Cardiac septum (tissue), 1 donor: Measurements from ENCODE around the gene KCNN1. TPM values are rescaled to one million over a fixed set of nuclear protein-coding genes. Genes with fewer than 3 reads are reported as not detected.
A peak's percentile ranks its signal among the peaks of the same experiment; 100 is the strongest.
"Not testable (repeated sequence)": the region's sequence is repeated elsewhere in the genome, so short reads cannot be mapped to it uniquely, and the experiment has no call there.

Experiments used
- DNase-seq: peaks from one replicate; pipeline ENCODE4 v3.0.0-alpha.2; 2020; ENCODE audit warnings: low spot score
- intact Hi-C: fragments of 100-400 bp; cut with DNase I; formaldehyde crosslinking; loops from one replicate; pipeline ENCODE4 v1.14.0; 2022
- total RNA-seq: library from RNA; stranded (reverse); fragmentation: NEBNext Ultra II Directional; extraction: Animal tissue kit (Norgen Biotek cat#: 25700); gene quantifications from one replicate; pipeline ENCODE4 v1.2.1, GENCODE V29; 2021
- donor health status: DM: no; HTN: no; CAD: no.

The KCNN1 gene
- total RNA-seq, 1 donor from 2014 or later, result 0.19 TPM

DNA sequence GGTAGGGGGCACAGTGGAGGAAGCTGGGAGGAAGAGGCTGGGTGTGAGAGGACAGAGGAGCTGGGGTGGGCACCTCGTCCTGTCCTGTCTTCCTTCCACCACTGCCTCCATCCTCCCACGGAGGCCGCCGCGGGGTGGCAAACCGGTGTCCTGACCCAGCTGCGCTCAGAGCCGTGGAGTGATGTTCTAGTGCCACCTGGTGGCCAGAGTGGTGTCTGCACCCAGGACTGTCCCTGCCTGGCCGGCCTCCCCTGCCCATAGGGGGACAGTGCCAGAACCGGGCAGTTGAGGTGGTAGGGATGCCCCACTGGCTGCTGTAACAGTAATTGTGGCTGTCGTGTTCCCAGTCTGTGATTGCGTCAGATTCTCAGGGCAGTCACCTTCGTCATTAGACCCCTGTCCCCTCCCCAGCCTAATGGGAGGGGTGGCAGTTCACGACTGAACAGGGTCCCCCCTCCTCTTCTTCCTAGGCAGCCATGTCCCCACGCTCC, 30.0 kb downstream of the KCNN1 start:
- intact Hi-C loops, result loop anchor here (1.0 to 2.0 kb wide), 3 partner anchors 50 to 138 kb away; partner anchors contain the start of gene RPL18A
- peak; percentile 94 for DNase-seq

DNA sequence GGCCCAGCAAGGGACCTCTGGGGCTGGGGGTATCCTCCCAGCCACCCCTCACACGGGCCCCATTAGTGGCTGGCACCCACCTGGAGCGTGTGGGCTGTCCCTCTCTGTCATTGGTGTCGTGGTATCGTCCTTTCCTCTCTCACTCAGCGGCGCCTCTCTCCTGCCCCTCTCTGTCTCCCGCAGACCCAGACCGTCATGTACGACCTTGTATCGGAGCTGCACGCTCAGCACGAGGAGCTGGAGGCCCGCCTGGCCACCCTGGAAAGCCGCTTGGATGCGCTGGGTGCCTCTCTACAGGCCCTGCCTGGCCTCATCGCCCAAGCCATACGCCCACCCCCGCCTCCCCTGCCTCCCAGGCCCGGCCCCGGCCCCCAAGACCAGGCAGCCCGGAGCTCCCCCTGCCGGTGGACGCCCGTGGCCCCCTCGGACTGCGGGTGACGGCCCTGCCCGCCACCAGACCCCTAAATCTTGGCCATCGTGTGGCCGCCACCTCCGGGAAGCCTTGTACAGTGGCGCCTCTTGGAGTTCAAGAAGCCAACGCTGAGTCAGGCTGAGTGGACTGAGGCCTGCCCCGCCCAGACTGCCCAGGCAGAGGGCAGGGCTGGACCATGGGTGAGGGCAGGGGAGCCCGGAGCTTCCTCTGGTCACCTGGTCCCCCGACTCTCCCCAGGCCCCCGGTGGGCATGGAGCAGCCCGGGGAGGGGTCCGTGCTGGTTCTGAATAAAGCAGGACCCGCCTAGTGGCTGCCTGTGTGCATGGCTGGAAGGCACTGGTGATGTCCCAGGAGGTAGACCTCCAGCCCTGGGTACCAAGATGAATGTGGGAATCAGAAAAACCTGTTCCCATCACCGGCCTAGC, 31.3 kb downstream of the KCNN1 start:
- no peak for DNase-seq
- intact Hi-C loops, result loop anchor here (2.0 kb wide), 2 partner anchors 51 to 139 kb away; partner anchors contain the start of gene RPL18A

DNA sequence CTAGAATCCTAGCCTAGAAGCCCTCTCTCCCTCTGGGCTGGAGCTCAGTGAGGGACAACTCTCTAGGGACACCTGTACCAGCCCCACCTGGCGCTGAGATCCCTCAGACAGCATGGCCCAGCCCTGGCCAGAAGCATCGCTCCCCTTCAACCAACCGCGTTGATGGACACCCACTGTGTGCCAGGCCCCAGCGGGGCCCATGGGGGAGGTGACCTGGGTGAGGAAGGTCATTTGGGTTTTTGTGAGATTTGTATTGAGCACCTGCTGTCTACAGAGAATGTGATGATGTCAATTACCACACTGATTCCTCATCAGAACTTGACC, 31.9 kb downstream of the KCNN1 start:
- intact Hi-C loops, result no loop called here
- DNase-seq, result no peak

DNA sequence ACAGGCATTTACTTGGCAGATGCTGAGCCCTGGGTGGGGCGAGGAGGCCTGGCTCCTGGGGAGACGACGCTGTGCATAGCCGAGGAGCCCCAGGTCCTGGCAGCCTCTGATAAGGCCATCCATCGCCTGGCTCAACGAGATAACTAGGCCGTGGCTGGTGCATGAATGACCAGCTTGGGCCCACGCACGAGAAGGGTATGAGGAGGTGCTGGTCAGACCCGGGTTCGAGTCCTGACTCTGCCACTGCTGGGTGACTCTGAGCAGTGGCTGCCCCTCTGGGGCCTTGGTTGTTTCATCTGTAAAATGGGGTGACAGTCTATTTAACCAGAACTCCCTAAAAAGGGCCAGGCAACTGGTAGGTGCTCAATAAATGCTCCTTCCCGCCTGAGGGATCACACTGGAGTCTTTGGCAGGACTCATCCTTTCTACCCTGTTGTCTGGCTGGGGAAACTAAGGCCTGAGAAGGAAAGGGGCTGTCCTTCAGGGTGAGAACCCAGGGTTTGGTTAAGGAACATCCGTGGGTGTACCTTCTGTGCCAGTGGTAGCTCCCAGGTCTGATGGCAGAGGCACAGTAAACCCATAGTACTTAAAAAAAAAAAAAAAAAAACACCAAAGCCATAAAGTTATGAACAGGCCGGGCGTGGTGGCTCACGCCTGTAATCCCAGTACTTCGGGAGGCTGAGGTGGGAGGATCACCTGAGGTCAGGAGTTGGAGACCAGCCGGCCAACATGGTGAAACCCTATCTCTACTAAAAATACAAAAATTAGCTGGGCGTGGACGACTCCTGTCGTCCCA, 33.0 kb downstream of the KCNN1 start:
- intact Hi-C loops, result no loop called here
- DNase-seq, result no peak

DNA sequence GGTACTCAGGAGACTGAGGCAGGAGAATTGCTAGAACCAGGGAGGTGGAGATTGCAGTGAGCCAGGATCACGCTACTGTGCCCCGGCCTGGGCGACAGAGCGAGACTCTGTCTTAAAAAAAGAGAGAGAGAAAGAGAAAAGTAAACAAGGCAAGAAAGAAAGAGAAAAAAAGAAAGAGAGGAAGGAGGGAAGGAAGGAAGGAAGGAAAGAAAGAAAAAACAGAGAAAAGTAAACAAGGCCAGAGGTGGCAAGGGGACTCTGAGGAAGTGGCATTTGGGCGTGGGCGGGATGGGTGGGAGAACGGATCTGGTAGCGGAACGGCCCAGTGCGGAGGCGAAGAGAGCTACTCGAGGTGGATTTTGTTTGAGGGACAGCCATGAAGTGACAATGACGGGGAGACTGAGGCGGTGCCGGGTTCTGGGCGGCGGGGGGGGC, 33.6 kb downstream of the KCNN1 start:
- no peak for DNase-seq
- intact Hi-C loops, result no loop called here

DNA sequence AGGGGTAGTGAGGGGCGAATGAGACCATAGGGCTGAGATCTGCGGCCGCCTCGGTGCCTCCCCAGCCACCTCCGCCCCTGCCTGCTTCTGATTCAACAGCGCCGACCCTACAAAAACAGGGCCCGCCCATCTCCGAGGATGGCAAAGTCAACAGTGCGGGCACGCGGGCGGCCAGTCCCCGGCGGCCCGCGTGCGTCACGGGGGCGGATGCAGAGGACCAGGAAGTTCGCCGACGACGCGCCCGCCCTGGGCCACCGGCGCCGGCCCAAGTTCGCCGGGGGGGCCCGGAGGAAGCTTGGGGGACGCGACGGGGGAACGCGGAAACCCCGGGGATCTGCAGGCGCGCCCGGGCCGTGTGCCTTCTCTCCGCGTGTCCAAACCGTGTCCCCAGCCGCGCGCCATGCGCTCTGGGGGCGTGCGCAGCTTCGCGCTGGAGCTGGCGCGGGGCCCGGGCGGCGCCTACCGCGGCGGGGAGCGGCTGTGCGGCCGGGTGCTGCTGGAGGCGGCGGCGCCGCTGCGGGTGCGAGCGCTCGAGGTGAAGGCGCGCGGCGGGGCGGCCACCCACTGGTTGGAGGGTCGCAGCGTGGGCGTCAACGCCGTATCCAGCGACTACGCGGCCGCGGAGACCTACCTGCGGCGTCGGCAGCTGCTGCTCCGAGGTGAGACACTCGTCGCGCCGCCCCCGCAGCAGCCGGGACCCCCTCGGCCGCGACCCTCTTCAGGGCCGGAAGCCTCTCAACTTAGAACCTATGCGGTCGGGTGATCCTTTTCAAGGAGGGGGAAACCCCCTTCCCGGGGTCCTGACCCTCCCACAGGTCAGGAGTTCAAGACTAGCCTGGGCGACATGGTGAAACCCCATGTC, 34.2 kb downstream of the KCNN1 start:
- intact Hi-C loops, result no loop called here
- DNase-seq, result peak; percentile 94

DNA sequence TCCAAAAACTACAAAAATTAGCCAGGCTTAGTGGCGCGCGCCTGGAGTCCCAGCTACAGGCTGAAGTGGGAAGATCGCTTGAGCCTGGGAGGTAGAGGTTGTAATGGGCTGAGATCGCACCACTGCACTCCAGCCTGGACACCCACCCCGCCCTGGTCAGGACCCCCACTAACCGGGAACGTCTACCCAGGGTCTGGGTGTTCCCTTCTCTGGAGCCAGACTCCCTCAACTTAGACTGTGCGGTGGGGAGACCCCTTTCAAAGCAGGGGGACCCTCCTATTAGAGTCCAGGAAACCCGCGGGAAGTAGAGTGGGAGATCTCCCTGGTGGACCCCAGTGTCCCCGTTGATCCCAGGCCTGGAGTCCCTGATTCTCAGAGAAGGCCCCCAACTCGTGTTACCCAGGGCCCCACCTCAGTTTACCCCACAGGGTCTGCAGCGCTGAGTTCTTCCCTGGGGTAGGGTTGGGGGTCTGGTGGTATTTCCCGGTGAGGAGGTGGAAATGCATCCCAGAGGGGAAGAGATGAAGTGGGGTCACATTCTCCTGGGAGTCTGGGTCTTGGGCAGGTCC, 35.0 kb downstream of the KCNN1 start:
- intact Hi-C loops, result no loop called here
- no peak for DNase-seq

DNA sequence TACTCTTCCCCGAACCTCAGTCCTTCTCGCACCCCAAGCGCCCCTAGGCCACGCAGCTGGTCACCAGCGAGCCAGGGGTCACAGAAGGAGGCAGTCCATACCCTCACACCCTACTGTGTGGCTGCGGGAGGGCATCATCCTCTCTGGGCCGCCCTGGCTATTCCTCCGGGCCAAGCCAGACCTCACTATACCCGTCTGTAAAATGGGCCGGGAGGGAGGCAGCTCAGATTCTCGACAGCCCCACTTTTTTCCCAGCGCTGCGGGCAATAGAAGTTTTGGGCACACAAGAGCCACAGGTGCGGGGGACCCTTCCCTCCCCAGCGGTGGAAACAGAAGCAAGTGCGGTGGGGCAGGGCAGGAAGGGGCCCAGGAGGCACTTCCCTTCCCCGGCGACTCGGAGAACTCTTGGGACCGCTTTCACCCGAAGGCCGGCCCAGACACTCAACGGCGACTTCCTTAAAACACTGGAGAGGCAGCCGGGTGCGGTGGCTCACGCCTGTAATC, 35.5 kb downstream of the KCNN1 start:
- peak; percentile 88 for DNase-seq
- intact Hi-C loops, result no loop called here

DNA sequence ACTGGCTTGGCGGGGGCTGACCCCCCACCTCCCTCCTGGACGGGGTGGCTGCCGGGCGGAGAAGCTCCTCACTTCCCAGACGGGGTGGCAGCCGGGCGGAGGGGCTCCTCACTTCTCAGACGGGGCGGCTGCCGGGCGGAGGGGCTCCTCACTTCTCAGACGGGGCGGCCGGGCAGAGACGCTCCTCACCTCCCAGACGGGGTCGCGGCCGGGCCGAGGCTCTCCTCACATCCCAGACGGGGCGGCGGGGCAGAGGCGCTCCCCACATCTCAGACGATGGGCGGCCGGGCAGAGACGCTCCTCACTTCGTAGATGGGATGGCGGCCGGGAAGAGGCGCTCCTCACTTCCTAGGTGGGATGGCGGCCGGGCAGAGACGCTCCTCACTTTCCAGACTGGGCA, 38.8 kb downstream of the KCNN1 start:
- intact Hi-C loops, DNase-seq: not testable (repeated sequence)

DNA sequence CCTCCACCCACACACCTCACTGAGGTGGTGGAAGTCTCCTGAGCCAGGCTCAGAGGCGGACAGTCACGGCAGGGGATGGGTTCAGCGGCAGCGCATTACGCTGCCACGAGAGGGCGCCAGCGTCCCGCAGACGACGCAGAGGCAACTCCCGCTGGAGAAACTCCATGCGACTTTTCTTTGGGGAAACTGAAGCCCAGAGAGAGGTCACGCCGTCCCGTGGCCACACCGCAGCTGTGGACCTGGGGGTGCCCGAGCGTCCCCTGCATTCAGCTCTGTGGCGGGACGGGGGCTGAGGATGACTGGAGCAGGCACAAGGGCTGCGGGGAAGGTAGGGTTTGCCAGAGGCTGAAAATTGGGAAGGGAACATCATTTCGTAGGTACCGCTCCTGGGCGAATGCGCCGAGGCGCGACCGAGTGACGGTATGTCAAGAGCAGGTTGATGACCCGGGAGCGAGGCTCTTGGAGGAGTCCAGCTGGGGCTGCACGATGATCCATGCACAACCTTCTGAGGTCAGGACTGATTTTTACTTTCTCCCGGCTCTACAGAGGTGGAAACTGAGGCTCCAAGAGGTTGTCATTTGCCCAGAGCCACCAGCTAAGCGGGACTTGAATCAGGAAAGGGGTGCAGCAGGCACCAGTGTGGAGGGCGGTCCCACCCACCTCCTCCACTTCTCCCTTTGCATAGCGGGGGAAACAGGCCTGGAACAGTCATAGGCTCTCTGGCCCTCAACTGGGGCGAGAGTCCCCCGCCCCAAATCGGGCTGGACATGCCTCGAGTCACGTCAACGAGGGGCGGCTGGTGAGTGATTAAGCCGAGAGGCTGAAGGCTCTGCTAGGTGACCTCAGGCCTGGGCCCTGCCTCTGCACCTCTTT, 40.4 kb downstream of the KCNN1 start:
- peak; percentile 94 for DNase-seq
- intact Hi-C loops, result loop anchor here (1.0 kb wide), 1 partner anchor 51 kb away; no protein-coding TSS in a partner anchor

DNA sequence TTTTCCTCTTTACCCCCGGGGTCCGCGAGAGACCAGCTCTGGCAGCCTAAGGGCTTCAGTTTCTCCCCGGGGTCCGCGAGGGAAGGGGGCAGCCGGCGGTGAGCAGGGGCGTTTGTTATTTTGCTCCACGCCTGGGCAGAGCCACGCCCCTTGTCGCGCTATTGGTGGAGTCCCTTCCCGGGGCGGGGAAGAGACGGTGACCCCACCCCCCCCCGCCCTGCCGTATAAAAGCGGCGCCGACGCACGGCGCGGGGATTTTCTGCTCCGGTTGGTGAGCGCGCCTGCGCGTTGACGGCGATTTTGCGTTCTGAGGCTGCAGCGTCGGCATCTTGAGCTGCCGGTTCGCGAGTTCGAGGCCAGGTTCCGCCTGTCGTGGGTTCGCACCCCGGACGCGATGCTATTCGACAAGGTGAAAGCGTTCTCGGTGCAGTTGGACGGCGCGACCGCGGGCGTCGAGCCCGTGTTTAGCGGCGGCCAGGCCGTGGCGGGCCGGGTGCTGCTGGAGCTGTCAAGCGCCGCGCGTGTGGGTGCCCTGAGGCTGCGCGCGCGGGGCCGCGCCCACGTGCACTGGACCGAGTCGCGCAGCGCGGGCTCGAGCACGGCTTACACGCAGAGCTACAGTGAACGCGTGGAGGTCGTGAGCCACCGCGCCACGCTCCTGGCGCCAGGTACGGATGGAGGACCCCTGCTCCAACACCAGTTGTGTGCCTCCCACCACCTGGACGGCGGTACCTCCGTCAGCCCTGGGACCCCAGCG, 41.2 kb downstream of the KCNN1 start, which contains the start of gene ARRDC2:
Gene ARRDC2, plus strand, starts transcription at position 254 of the 757 bp plus-strand sequence. Its CDS starts 141 bp downstream, at position 395.
- intact Hi-C loops, result loop anchor here (1.0 kb wide), 1 partner anchor 50 kb away; no protein-coding TSS in a partner anchor

DNA sequence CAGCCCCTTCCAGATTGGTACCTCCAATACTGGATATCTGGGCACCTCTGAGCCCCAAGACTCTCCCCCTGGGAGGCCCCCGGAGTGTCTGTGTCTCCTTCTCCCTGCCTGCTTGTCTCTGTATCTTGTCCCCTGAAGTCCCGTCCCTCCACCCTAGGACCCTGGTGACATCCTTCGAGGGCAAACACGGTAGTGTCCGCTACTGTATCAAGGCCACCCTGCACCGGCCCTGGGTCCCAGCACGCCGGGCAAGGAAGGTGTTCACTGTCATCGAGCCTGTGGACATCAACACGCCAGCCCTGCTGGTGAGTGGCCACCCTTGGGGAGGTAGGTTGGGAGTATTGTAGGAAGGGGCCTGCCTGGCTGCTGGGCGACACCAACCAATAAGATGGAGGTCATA, 41.9 kb downstream of the KCNN1 start:
- DNase-seq, result no peak
- intact Hi-C loops, result no loop called here

More for the DNA sequence above, 41.2 kb downstream of the KCNN1 start, which contains the start of gene ARRDC2:
- peak; percentile 96 for DNase-seq

DNA sequence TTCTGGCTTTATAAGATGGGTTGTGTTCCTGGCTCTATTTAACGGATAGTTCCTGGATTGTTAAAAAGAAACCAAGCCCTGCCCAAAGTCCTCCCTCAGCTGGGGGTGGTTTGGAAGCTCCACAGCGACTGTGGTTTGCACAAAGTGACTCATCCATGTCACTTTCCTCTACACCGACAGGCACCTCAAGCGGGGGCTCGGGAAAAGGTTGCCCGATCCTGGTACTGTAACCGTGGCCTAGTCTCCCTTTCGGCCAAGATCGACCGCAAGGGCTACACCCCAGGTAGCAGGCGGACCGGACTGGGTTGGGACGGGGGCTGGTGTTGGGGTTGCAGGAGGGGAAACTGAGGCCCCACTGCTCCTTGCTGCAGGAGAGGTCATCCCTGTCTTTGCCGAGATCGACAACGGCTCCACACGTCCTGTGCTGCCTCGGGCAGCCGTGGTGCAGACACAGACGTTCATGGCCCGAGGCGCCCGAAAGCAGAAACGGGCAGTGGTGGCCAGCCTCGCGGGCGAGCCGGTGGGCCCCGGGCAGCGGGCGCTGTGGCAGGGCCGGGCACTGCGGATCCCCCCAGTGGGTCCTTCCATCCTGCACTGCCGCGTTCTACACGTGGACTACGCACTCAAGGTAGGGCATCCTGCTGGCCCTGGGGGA, 42.6 kb downstream of the KCNN1 start:
- DNase-seq, result no peak
- intact Hi-C loops, result no loop called here

DNA sequence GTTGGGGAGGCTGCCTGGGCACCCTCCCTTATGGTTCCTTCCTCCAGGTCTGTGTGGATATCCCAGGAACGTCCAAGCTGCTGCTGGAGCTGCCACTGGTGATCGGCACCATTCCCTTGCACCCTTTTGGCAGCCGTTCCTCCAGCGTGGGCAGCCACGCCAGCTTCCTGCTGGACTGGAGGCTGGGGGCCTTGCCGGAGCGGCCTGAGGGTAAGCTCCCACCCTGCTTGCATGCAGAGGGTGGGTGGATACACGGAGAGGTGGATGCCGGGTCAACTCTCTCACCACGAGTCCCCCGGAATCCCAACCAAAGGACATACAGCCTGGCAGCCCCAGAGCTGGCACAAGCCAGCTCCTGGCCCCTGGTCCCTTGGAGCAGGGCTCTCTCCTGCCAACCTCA, 43.2 kb downstream of the KCNN1 start:
- DNase-seq, result no peak
- intact Hi-C loops, result no loop called here

DNA sequence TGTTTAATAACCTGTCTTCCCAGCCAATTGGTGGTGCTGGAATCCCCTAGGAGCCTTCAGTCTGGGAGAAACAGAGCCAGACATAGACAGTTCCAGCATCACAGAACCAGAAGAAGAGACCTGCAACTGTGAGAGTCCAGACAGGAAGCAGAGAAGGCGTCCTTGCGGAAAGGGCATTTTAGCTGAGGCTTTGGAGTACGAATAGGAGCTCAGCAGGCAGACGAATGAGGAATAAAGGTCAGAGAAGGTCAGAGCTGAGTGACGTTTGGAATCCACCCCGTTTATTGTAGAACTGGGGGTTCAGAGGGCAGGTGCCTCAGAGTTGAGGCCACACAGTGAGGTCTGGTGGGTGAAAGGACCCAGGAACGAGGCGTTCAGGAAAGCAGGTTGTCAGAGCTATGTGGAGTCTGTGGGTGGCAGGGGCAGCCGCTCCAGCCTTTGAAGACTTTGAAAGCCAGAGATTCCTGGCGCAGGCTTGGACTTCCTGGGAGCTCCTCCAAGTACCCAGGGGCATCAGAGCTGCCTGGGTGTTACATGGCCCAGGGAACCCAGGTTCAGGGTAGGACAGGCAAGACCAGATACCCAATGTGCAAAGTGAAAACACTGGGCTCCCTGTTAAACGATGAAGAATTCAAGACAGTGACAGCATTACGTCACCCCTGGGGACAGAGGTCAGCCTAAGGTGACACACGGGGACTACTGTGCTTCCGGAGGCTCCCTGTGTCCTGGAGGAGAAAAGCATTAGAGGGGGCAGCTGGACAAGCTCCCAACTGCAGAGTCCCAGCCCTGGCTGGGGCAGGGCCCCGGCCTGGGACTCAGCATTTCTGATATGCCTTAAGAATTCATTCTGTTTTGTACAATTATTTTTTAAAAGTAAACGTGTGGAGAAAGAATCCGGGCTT, 46.6 kb downstream of the KCNN1 start:
- intact Hi-C loops, result no loop called here
- no peak for DNase-seq

DNA sequence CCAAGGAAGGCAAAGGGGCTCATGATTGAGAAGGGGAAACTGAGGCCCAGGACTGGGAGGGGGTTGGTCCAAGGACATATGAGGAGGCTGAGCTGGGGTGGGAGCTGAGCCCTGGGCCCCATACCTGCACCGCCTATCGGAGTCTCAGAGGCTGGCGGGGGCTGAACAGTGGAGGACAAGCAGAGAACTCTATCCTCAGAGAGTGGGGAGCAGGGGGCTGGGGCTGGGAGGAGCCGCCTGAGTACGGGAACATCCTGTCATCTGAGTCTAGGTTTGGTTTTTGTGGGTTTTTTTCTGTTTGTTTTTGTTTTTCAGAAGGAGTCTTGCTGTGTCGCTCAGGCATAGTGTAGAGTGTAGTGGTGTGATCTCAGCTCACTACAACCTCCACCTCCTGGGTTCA, 47.3 kb downstream of the KCNN1 start:
- DNase-seq, result no peak
- intact Hi-C loops, result no loop called here
